Non-pigmented ciliary epithelial cell (primary cell): ENCODE measurements around the gene PCCB.
A peak's percentile ranks its signal among the peaks of the same experiment; 100 is the strongest.
"Not testable (repeated sequence)": the region's sequence is repeated elsewhere in the genome, so short reads cannot be mapped to it uniquely, and the experiment has no call there.

ENCODE experiments used
- DNase-seq: peaks from one replicate; pipeline ENCODE4 v3.0.0-alpha.2; 2010; ENCODE audit warnings: low read depth

The PCCB gene

GRCh38 chr3:136250059-136250902, at the start of gene PCCB:
Gene PCCB (plus strand): TSS chr3:136250340. CDS start chr3:136250376, 36 bp downstream.
- peak; percentile 74 for DNase-seq

GRCh38 chr3:136207489-136208115, 42.5 kb upstream of the PCCB start:
- DNase-seq: no peak

- DNase-seq: no peak
Observed at GRCh38 chr3:136209921-136210320, 40.2 kb upstream of the PCCB start.

- no peak for DNase-seq
Observed at GRCh38 chr3:136211547-136211946, 38.6 kb upstream of the PCCB start.

- not testable (repeated sequence) for DNase-seq
Observed at GRCh38 chr3:136222746-136223145, 27.4 kb upstream of the PCCB start.

- no peak for DNase-seq
Observed at GRCh38 chr3:136232413-136232812, 17.7 kb upstream of the PCCB start.

GRCh38 chr3:136235545-136235944, 14.6 kb upstream of the PCCB start:
- no peak for DNase-seq

- no peak for DNase-seq
Observed at GRCh38 chr3:136236109-136236508, 14.0 kb upstream of the PCCB start.

- DNase-seq: no peak
Observed at GRCh38 chr3:136237103-136237502, 13.0 kb upstream of the PCCB start.

- no peak for DNase-seq
Observed at GRCh38 chr3:136237961-136238649, 12.0 kb upstream of the PCCB start.

- DNase-seq: no peak
Observed at GRCh38 chr3:136239094-136239493, 11.0 kb upstream of the PCCB start.

GRCh38 chr3:136245691-136246090, 4.4 kb upstream of the PCCB start:
- no peak for DNase-seq

- no peak for DNase-seq
Observed at GRCh38 chr3:136247436-136247835, 2.7 kb upstream of the PCCB start.

GRCh38 chr3:136247855-136248590, 2.1 kb upstream of the PCCB start:
- DNase-seq: no peak

GRCh38 chr3:136249091-136249490, 1.0 kb upstream of the PCCB start:
- no peak for DNase-seq

- no peak for DNase-seq
Observed at GRCh38 chr3:136249593-136249992, 547 bp upstream of the PCCB start.

- no peak for DNase-seq
Observed at GRCh38 chr3:136250903-136251460, 842 bp downstream of the PCCB start.

GRCh38 chr3:136251511-136251910, 1.4 kb downstream of the PCCB start:
- DNase-seq: no peak

GRCh38 chr3:136255672-136256406, 5.7 kb downstream of the PCCB start:
- no peak for DNase-seq

GRCh38 chr3:136258199-136258598, 8.1 kb downstream of the PCCB start:
- DNase-seq: no peak

GRCh38 chr3:136261826-136262225, 11.7 kb downstream of the PCCB start:
- no peak for DNase-seq
